HUDEP-2 (cell line): ENCODE measurements around the gene DYRK3.
"Not testable (repeated sequence)": the region's sequence is repeated elsewhere in the genome, so short reads cannot be mapped to it uniquely, and the experiment has no call there.

Experiments used
- DNase-seq, 76 experiments: peaks; one replicate each; lab custom pipeline; 2025; ENCODE audit not compliant: unreplicated experiment in 76 of 76; lab: John Stamatoyannopoulos, UW

Gene DYRK3

DNA sequence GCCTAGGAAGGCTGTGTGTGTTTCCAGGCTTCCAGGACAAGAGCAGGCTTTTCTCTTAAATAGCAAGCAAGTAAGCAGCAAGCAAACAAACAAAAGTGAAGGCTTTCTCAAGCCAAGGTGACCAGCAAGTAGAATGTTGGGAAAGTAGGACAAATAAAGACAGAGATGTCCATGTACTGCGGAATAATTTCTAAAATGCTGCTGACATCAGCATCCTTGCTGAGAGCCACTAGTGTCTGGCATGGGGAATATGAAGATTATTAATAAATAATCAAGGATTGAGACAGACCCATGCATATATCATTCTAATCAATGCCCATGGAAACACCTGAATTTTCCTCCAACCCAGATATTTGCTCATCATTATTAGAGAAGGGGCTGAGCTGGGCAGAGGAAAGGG, 6.4 kb upstream of the DYRK3 start:
- no peak for DNase-seq

DNA sequence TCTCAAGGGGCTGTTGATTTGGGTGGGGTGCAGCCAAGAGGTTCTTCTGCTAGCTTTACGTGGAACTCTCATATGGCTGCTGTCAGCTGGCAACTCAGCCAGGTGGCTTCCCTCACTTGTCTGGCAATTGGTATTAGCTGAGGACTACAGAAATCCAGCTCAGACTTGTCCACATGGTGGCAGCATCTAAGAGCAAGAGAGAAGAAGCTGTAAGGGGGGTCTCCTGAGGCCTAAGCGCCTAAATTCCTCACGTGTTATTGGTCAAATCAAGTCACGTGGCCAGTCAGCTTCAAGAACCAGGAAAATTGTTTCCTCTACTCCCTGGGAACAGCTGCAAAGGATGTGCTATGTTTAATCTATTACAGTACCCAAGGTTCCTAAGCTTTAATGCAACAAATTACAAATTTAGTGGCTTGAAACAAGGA, 4.2 kb upstream of the DYRK3 start:
- peak in 57 of 76 experiments; percentile 7 to 79 (median 36) for DNase-seq

DNA sequence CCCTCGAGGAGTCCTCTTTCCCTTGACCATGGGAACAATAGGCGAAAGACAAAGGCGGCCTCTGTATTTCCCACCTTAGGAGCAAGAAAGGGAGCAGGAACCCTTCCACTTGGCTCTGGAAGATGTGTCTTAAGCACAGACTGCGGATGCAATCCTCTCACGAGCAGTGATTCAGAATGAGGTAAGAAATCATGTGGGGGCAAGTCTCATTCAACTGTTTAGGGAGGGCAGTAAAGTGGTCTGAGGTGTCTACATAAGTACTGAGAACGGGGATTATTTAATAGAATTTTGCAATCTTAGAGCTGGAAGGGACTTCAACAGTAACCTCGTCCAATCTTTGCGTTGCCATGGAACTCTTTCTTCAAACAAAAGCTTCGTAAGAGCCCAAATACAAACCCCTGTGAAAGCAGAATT, 1.6 kb upstream of the DYRK3 start:
- no peak for DNase-seq

DNA sequence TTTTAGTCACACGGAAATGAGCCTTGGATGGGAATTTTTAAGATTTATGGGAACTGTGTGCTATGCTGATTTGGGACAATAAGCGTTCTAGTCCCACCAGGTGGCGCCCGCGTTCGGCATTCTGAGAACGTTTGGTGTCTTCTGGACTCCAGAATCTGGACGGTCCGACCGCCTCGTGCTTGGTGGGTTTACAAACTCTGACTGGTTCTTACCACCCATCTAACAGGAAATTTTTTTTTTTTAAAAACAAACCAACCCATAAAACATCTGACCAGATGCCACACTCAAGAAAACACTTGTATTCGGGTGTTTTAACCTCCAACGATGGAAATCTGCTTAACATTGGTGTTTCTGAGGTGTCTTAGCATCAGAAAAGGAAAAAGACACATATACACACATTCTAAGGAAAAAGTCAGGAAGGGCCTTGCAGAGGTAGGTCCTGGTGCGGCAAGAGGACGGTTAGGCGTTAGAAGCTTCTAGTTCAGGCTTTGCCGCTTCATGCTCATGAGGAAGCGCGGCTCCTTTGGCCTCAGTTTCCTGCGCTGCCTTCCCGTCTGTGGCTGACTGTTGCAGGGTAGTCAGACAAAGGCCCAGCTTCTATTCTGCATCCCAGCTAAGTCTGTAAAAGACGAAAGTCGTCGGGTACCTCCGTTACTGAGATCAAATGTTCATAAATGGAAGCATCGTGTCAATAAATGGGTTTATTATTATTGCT, 814 bp upstream of the DYRK3 start:
- DNase-seq = peak in 72 of 76 experiments; percentile 10 to 88 (median 70)

DNA sequence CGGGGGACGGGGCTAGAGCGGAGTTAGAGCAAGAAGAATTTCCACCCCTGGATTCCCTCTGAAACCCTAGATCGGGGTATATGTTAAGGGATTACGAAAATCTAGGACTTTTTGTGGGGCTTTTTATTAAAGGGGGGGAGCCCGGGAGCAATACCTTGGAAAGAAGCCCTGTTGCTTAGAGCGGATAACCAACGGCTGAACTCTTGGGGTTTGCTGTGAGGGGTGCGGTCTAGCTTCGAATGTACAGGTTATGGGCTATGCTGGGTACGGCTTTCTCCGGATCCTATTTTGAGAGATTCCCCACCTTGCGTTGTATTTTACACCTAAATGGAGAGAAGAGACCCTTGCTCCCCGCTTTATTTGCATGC, 626 bp downstream of the DYRK3 start:
- peak in 10 of 76 experiments; percentile 6 to 57 (median 26) for DNase-seq

DNA sequence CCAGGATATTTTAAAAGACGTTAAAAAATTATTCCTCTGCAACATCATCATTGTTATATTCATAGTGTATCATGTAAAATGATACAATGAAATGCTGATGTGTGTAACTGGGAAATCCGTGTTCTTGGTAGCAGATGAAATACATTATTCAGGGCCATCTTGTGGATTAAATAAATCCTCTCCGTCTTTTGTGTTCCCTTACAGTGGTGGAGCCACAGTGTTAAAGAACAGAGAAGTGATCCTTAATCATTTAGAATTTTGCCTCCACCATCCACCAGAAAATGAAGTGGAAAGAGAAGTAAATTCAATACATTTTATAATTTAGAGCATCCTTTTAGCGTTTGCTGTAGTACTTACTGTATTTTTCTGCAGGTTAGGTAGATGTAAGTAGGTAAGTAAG, 1.3 kb downstream of the DYRK3 start:
- no peak for DNase-seq

DNA sequence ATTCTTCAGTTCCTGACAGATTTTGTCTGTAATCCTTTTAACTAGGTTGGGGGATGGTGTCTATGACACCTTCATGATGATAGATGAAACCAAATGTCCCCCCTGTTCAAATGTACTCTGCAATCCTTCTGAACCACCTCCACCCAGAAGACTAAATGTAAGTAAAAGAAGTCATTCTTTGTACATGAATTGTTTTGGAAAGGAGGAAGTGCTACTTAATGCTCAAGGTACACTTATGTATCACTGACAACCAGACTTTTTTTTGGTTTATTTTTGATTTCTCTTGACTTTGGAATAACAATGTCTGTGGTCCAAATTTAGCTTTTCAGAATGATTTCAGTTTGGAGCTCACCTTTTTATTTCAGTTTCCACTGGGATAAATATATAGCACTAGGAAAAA, 2.3 kb downstream of the DYRK3 start:
- DNase-seq = no peak

DNA sequence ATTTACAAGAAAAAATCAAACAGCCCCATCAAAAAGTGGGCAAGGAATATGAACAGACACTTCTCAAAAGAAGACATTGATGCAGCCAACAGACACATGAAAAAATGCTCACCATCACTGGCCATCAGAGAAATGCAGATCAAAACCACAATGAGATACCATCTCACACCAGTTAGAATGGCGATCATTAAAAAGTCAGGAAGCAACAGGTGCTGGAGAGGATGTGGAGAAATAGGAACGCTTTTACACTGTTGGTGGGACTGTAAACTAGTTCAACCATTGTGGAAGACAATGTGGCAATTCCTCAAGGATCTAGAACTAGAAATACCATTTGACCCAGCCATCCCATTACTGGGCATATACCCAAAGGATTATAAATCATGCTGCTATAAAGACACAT, 6.7 kb downstream of the DYRK3 start:
- DNase-seq = not testable (repeated sequence)

DNA sequence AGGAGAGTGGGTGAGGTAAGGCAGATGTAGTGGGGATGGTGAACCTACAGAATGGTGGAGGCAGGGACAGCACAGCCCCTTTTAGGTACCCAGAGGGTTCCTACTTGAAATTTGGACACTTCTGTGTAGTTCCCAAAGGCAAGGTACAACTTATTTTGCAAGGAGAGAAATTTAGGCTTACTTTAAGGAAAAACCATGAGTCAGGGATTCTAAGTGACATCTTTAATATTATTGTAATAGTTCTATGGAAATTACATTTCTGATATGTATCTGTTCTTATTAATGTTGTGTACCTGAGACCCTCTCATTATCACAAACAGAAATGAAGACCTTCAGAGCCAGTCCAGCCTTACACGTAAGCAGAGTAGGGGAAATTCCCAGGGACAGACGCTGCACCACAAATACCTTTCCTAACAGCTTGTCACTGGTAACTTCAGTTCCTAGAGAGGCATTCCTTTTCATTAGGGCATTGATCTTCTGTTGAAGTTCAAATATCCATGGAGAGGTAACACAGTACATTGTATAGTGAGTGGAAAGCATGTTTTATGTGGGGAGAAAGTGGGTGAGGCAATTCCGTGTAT, 7.9 kb downstream of the DYRK3 start:
- DNase-seq = no peak

DNA sequence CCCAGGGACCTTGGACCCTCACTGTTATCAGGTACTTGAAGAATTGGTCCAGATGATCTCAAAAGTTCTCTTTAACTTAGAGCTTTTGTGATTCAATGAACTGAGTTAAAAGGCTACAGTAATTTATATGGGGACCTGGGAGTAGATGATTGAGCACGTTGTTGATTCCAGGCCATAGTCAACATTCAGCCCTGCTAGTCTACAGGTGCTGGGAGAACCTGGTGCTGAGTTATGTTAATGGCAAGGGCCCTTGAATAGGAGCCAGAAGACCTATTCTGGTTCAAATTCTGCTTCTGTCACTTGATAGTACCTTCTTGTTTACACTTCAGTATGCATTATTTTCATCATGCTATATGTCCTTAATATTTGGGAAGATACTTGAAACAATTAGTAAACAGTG, 11.2 kb downstream of the DYRK3 start:
- no peak for DNase-seq

DNA sequence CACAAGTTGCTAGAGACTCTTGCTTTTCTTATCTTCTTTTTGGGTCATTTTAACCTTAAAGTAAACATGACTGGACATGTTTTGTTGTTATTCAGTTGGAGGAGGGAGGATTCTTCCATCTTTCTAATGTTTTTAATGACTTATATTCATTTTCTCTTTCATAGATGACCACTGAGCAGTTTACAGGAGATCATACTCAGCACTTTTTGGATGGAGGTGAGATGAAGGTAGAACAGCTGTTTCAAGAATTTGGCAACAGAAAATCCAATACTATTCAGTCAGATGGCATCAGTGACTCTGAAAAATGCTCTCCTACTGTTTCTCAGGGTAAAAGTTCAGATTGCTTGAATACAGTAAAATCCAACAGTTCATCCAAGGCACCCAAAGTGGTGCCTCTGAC, 11.9 kb downstream of the DYRK3 start:
- DNase-seq = no peak

DNA sequence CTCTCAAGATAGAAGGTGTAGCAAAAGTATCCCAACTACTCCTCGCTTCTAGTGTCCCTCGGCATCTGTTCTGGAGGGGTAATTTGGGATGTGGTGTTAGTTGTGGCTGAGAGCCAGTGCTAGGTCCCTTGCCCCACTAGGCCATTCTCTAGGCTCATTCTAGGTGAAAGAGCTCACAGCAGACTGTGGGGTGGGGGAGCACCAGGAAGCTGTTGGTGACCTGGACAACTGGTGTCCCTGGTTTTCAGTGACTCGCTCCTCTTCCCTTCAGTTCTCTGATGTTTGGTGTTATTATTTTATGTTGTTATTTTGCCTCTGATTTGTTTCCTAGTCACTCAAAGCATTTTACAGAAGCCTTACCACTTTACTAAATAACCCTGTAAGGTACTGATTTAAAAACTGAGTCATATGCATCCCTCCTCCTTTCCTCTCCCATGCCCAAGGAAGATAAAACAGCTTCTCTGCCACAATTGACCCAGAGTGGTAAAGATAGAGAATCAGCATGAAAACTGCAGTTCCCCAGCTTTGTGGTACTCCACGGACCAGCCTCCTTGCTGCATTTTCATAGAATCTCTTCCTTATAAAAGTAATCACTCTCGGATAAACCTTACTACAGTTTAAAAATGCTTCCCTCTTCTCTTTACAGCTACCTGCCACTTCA, 14.1 kb downstream of the DYRK3 start:
- DNase-seq = peak in 3 of 76 experiments; percentile 9 to 13 (median 12)

DNA sequence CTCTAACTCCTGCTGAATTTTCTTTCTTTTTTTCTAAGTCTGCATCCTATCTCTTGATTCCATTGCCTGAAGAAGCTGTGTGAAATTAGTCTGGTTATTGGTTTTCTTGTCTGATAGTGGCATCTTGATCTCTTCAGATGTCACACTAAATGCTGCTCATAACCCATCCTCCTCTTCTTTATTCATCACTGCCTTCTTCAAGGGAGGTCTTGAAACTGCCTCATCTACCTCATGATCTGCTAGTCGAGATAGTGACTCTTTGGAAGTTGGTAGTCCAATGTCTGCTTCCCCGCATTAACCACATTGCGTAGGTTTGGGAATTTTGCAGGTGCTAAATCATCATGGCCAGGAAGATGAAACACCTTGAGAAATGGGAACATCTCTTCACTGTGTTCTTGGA, 15.7 kb downstream of the DYRK3 start:
- DNase-seq = no peak

DNA sequence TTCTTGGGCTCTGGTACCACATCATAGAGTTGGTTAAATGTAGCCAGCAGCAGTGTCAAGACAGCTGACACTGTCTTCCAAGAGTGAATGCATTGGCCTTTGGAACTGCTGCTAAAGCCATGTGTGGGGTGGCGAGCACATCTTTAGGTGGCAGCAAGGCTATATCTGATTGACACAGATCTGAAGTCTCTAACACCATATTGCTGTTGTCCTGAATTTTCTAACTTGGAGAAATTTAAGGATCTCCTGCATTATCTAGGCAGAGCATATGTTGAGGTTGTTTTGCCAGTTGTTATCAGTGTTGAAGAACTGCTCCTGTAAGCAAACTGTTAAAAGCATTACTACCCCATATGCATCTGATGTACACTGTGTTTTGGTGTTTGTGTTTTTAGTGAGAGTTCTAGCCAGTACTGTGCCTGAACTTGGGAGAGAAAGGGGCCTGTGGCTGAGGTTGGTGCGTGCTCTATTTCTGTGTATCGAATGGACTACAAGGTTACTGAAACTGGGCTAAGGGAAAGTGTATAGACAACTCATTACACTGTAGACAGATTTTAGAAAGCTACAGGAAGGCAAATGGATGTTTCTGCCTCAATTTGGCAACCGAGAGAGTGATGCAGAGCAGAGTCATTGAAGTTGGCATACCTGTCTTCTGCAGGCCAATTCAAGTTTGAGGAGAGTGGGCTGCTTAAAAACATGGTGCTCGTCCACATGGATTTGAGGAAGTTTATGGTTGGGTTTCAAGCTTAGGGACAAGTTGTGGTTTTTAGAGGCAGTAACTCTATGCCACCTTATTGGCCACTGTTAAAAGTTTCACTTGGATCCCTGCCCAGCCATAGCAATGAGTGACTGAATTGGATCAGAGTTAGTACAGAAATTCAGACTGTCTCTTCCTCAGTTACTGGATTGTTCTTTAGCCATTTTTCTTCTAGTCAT, 16.9 kb downstream of the DYRK3 start:
- DNase-seq = peak in 64 of 76 experiments; percentile 9 to 90 (median 50)

DNA sequence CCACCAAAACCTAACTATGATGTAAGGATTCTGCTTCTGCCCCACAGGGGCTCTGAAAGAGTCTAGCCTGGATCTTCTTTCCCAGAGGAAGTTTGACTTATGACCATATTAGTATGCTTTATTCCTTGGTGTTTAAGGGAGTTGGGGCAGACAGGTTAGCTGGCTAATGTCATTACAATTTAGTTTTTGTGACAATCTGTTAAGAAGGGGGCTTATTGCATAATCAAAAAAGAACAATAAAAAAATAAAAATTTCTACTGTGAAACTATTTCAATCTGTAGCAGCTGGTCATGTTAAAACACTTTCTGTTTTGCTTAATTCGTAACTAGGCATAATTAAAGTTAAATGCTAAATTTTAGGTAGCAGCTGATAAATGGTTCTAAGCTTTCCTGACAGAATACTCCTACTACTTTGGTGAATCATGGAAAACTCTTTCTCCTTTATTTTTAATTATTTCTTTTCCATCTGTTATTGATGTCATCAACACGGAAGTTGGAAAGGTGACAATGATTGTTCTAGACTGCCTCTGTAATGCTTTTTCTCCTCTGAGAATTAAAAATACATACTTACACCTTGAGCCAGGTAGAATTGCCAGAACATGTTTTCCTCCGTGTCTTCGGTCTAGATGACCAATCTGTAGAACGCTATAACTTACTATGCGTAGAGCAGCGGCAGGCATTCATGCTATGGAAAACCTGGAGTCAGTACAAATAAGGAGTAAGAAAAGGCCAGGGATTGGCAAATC, 18.6 kb downstream of the DYRK3 start:
- DNase-seq = no peak

DNA sequence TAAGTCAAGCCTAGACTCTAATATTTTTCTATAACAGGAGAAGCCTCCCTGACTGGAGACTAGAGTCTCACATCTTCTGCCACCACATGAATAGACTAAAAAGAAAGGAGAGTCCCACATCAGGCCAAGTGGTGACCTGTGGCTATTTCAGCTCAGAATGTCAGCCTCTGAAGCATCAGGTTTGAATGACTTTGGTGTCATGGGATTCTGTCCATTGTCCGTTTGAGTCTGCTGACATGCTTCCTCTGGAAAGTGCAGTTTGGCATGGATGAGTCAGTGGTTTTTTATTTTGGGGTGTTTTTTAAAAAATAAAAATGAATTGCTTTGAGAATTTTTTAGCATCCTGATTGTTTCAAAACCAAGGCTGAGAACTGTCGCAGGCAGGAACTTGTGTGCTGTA, 19.5 kb downstream of the DYRK3 start:
- no peak for DNase-seq

DNA sequence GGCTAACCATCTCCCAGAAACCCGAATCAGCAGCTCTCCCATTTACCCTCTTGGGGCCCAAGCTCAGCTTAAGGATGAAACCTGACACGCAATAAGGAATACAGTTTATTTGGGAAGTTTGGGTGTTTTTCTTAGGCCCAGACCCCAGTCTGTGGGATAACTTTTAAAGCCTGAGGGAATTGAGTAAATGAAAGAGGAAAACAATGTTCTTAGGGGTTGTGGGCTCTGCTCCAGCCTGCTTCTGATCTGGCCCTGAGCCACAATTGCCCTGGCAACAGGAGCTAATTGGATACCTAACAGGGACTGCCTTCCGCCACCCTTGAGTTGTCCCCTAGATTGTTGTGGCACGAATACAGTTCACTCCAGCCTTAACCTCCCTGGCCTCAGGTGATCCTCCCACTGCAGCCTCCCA, 20.1 kb downstream of the DYRK3 start:
- peak in 4 of 76 experiments; percentile 10 to 13 (median 11) for DNase-seq

DNA sequence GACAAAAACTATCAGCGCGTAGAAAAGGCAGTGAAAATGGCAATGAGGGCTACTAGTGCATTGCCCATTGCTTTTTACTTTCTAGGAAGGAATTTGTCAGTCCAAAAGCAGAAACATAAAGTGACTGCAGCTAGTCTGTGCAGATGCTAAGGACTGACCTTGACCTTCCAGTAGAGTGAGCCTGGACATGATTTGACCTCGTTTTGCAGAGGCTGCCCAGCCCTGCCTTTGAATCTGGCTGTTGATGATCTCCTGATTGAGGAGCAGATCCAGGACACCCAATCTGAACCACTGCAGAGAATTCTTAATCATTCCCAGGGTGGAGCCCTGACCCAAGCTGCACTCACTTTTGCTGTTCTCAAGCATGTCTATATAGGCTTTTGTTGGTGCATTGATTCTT, 21.6 kb downstream of the DYRK3 start:
- no peak for DNase-seq

DNA sequence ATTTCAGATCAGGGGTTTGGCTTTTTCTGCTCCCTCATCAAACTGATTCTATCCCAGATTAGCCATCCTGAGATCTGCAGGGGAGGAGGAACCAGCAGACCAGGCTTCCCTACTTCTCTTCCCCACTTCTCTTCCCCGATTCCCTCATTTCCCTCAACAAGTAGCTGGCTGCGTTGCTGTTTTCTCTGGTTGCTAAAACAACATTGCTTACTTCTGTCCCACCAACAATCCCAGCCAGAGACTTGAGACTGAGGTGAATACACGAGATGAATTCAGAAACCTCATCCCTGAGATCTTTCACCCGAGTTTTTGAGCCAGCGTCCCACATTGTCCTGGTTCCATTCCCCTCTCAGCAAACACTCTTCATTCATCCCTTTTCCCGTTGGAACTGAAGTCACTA, 22.4 kb downstream of the DYRK3 start:
- DNase-seq = no peak

DNA sequence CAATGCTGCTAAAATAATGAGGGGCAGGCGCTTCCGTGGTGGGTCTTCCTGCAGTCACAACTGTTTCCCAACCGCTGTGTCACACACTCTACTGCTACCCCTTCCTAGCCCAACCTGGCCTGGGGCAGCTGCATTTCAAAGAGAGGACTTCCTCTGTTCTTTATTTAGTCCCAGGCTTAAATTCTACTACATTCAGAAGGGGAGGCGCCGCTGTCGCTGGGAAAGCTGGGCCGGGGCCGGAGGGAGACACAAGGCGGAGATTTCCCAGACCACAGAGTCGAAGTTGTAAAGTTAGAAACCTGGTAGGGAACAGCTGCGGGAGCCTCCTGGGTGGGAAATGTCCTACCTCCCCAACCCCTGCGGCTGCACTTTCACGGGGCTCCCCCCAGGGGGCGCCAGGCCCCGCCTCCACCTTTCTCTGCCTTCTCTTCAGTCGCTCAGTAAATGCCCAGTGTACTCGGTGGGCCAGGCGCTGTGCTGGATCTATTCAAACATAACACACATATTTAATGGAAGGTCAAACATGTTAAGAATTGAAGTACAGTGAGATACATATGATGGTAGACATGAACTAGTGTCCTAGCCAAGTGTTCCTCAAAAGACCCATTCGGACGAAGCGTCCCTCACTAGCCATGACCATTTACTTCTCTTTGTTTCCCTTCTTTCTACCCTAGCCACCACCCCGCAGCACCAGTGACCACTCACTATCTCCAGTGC, 23.1 kb downstream of the DYRK3 start:
- peak in 54 of 76 experiments; percentile 14 to 66 (median 40) for DNase-seq
